Activated T-cell treated with anti-CD3 and anti-CD28 coated beads for 4 hours (primary cell): ENCODE data around the gene CABP2.

Source experiments
- DNase-seq: peaks from one replicate; pipeline ENCODE4 v3.0.0-alpha.2; 2020

CABP2 gene

DNA sequence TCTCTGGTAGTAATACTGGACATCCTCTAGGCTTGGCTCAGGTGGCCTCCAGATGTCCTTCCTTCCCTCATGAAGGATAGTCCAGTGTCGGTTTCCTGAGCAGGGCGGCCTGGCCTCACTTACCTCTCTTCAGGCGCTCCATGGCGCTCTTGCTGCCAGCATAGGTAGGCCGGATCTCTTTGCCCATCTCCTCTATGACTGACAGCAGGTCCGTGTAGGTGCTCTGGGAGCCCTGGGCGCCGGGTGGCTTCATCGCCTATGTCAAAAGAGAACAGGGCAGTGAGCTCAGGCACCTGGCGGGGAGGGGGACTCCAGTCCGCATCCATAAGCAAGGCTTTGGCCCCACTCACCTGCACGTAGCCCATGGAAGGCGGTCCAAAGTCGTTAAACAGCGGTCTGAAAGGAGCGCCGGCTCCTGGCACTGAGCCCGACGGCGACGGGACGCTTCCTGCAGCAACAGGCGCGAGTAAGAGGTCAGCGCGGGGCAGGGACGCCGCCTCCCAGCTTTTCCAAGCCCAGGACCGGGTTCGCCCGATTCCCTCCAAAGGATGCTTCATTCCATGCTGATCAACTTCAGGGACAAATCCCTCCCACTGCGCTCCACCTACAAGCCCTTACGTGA lies 15.9 kb downstream of the CABP2 start:
- DNase-seq = no peak

- no peak for DNase-seq
Observed at GRCh38 chr11:67506426-67507051, 16.7 kb downstream of the CABP2 start.

DNA sequence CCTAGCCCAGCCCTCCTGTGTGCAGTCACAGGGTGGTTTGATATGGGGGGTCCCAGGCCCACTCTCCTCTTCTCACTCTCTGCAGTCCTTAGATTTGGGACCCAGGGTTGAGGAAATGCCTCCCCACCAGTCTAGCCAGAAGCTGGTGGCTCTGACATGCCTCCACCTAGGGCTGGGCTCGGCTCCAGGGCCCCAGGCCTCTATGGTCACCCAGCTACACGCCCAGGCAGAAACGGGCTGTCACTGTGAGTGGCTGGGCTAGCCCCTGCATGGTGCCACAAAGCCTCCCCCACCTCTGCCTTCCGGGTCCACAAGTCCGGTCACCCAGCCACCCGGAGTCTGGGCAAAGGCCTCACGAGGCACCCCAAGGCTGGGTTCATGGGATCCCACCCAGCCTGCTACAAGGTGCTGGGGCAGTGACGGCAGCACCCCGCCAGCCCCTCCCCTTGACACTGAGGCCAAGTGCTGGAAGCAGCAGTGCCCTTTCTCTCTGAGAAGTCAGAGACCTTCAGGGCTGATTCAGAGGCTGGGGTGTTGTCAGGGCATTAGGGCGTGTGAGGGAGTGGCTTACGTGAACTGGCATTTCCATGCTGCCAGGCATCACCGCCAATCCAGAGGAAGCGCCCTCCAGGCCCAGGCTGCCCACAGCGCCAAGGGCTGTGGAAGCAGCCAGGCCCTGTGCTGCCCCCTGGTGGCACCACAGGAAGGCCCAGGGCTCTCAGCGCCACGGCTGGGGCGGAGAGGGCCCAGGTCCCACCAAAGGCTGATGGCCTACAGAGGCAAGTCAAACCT lies 17.4 kb downstream of the CABP2 start:
- DNase-seq = peak; percentile 82

GRCh38 chr11:67504950-67505581 lies 18.2 kb downstream of the CABP2 start, which contains the start of gene PITPNM1:
PITPNM1 (minus strand) TSS chr11:67505363; CDS start chr11:67504180, 1,183 bp downstream.
- peak; percentile 59 for DNase-seq

DNA sequence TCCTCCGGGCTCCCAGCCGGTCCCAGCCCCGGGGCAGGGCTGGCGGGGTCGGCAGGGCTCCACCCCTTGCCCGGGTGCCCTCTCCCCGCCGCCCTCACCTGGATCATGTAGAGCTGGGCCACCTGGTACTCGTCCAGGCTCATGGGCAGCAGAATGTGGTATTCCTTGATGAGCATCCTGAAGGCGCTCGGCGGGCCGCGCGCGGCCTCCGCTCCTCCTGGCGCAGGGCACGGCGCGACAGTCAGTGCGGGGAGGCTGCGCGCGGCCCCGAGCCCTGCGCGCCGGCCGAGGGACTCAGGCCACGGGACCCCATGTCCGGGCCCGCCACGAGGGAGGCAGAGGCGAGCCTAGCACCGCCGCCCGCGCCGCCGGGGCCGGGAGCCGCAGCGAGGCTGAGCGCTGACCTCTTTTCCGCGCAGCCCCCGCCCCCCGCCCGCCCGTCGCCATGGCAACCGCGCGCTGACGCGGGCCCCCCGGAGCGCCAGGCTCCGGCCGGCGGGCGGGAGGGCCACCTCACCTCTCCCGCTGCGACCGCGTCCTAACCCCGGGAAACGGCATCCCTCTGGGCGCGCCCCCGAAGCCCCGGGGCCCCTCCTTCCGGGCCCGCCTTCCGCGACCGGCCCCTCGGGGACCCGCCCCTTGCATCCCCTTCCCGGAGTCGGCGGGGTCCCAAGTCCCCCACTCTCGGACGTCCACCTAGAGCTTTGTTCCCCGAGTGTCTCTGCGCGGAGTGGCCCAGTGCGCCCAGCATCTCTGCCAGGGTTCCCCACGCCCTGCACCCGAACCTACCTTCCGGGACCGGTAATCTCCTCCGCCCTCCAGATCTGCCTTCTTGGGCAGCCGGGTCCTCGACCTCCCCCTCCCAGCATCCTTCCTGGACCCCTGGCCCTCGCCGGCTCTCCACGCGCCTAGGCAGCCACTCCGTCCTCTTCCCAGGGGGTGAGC lies 19.0 kb downstream of the CABP2 start:
- DNase-seq = no peak

GRCh38 chr11:67503119-67504004 lies 19.9 kb downstream of the CABP2 start:
- no peak for DNase-seq

- DNase-seq = no peak
Observed at GRCh38 chr11:67502328-67502979, 20.8 kb downstream of the CABP2 start.

DNA sequence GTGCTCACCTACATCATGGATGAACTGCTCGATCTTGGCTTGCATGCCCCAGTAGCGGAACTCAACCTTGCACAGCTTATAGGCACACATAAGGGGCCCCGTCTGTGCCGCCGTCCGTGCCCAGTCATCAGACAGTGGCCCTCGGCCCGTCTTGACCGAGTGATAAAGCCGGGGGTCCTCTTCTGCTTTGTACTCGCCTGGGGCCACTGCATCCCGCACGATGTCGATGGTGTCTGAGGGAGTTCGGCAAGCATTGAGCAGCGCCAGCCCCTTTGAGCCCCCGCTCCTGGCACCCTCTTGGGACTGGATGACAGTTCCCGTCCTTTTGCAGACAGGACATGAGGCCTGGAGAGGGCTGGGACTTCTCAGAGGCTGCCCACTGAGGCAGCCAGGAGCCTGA lies 21.4 kb downstream of the CABP2 start:
- DNase-seq = no peak

DNA sequence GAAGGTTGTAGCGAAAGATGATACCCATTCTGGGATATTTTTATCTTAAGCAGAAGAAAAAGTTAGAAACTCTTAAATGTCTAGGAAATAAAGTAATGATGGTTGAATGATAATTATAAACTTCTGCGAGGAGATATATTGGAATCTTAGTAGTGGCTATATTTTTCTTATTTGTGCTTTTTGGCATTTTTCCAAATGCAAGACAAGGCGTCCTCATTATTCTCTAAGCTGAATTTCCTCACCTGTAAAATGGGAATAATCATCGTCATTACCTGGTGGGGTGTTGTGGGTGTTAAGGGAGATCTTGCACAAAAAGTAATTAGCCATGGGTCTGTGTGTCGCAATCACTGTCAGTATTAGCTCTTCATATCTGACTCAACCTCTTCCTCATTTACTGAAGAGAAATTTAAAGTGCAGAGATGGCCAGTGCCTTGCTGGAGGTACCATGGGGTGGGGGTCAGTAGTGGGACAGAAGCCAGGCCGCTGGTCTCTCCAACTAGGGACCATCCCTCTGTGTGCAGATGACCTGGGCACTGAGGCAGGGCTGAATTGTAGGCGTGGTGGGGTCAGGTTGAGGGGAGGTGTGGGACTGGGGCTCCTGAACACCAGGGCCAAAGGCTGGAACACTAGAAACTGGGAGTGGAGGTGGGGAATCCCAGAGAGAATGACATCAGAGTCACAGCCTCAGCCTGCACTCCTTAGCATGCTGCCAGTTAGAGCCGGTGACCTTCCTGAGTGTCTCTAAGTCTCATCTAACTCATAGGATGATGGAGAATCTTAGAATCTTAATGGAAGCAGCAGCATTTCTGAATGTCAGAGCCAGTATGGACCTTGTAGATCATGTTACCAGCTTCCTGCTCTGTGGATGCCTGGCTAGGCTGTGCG lies 22.2 kb downstream of the CABP2 start:
- no peak for DNase-seq

DNA sequence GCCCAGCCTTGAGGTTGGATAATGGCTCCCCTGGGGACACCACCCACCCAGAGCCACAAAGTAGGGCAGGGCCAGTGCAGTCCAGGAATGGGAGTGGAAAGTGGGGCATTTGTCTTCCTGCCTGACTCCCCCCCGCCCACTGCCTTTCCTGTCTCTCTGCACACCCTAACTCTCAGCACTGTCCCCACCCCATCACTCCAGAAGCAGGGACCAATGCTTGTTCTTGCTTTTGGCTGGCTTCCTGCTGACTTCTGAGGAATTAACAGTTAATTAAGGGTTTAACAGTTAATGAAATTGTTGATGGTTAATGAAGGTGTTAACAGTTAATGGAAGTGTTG lies 22.8 kb downstream of the CABP2 start:
- no peak for DNase-seq

- DNase-seq = no peak
Observed at GRCh38 chr11:67499808-67500483, 23.3 kb downstream of the CABP2 start.

DNA sequence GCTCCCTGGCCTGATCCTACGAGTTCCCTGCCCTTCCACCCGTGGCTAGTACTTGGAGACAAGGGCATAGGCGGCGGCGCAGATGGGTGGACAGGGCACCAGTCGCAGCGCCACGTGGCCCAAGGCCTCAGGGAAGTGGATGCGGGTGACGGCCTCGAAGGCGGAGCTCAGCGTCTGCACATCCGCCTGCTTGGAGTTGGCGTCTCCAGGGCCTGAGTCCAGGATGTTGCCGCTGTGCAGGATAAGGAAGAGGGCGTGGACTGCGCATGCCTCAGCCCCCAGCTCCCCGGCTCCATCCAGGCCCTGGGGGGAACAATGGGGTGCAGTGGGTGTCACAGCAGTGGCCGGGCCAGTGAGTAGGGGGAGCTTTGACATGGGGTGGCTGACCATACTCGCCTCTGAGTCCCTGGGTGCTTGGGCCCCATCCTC lies 24.7 kb downstream of the CABP2 start:
- no peak for DNase-seq

GRCh38 chr11:67497656-67498291 lies 25.5 kb downstream of the CABP2 start:
- DNase-seq = no peak

GRCh38 chr11:67496113-67496512 lies 27.1 kb downstream of the CABP2 start:
- no peak for DNase-seq

DNA sequence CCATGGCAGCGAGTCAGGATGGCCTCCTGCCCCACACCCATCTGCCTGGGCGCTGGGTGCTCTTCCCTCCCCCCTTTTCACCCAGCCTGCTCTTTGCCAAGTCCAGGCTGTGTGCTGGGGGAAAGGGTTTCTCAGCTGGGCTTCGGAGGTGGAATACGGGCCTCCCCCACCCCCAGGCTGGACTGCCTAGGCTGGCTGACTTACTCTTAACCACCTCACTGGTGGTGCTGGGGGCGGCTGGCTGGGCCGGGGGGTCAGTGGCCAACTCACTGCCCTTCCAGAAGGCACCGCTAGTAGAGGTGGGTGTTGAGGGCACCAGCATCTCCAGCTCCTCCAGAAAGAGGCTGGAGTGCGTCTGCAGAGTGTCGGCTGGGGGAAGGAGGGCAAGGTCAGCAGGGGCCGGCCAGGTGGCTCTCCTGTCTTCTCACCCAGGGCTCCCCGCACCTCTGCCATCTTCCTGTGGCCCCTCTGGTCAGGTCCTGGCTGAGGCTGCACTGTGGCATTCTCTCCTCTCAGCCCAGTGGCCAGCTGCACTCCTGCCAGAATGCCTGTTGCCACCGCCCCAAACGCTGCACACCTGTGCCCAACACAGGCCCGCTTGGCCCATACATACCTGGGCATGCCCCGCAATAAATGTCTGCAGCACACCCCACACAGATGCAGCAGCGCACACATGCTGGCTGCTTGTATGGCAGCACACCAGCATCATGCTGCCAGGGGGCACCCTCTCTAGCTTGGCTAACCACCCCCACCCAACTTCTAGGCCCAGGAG lies 27.8 kb downstream of the CABP2 start:
- DNase-seq = no peak

DNA sequence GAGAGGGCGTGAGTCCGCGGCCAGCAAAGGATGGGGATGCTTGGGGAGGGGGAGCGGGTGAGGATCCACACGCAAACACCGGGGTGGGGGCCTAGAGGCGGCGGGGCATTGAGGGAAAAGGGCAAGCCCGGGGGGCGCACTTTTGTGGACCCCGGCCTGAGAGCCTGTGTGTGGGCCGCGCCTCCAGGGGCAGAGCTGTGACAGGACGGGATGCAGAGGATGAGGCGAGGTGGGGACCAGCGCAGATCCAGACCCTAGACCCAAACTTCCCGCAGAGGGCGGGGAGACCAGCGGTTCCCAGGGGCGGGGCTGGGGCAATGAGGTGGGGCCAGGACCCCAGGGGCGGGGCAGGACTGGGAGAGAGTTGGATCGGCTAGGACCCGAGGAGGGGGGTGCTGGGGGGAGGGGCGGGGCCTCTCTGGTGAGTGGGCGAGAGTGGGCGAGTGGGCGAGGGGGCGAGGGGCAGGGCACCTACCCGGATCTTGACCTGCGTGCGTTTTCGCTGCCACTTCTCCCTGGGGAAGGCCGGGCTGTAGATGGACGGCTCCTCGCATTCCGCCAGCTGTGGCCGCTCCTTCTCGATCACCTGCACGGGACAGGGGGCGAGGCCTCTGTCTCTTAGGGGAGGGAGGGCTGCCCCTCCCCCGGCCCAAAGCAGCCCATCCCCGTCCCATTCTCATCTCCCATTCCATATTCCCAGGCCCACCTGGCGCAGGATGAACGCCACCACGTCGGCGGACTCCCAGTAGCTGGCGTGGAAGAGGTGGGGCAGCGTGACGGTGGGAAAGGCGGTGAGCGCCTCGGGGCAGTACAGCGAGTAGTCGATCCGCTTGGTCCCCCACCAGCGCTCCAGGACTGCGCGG lies 28.6 kb downstream of the CABP2 start:
- DNase-seq = no peak
